SK-N-SH treated with all-trans-retinoic acid at 6 μM for 48 hours (cell line): ENCODE data around the gene STUM.
"Not testable (repeated sequence)": the region's sequence is repeated elsewhere in the genome, so short reads cannot be mapped to it uniquely, and the experiment has no call there.

Source experiments
- ATAC-seq: fragments of 200-7000 bp; cut with Tn5 transposase; 3 replicates; pipeline ENCODE4 v1.9.1; 2020; ENCODE audit warnings: mild to moderate bottlenecking, moderate library complexity
- ARNTL ChIP-seq: fragments of 450-650 bp; formaldehyde crosslinking; IDR thresholded peaks from 2 replicates; pipeline ENCODE4 v1.5.0; 2020; ENCODE audit warnings: low read depth, mild to moderate bottlenecking, moderate library complexity, borderline replicate concordance
- BACH2 ChIP-seq: fragments of 250-450 bp; sonication (Bioruptor Pico); IDR thresholded peaks from 2 replicates; pipeline ENCODE4 v1.9.0; 2021; ENCODE audit warnings: mild to moderate bottlenecking, borderline replicate concordance
- CSDC2 ChIP-seq: fragments of 250-450 bp; sonication (Bioruptor Pico); IDR thresholded peaks from 2 replicates; pipeline ENCODE4 v1.5.0; 2020; ENCODE audit warnings: mild to moderate bottlenecking, moderate library complexity
- ESRRG ChIP-seq: fragments of 250-450 bp; sonication (Bioruptor Pico); IDR thresholded peaks from 2 replicates; pipeline ENCODE4 v1.6.1; 2021; ENCODE audit warnings: mild to moderate bottlenecking
- GLIS3 ChIP-seq: fragments of 250-450 bp; sonication (Bioruptor Pico); IDR thresholded peaks from 2 replicates; pipeline ENCODE4 v1.5.0; 2020; ENCODE audit warnings: mild to moderate bottlenecking, moderate library complexity
- ISL1 ChIP-seq: fragments of 250-450 bp; sonication (Bioruptor Pico); IDR thresholded peaks from 2 replicates; pipeline ENCODE4 v2.1.2; 2022; ENCODE audit warnings: mild to moderate bottlenecking, moderate library complexity
- OSR1 ChIP-seq: fragments of 250-450 bp; sonication (Bioruptor Pico); IDR thresholded peaks from 2 replicates; pipeline ENCODE4 v1.8.0; 2022; ENCODE audit warnings: moderate library complexity, mild to moderate bottlenecking, inconsistent platforms
- PPARA ChIP-seq: fragments of 250-450 bp; sonication (Bioruptor Pico); IDR thresholded peaks from 2 replicates; pipeline ENCODE4 v1.5.0; 2020; ENCODE audit warnings: mild to moderate bottlenecking, borderline replicate concordance
- RARB ChIP-seq: fragments of 250-450 bp; sonication (Bioruptor Pico); IDR thresholded peaks from 2 replicates; pipeline ENCODE4 v1.8.0; 2021; ENCODE audit warnings: mild to moderate bottlenecking, moderate library complexity
- SNAI2 ChIP-seq: fragments of 250-450 bp; sonication (Bioruptor Pico); IDR thresholded peaks from 2 replicates; pipeline ENCODE4 v1.5.0; 2020; ENCODE audit warnings: mild to moderate bottlenecking, moderate library complexity
- TCF4 ChIP-seq: fragments of 250-450 bp; sonication (Bioruptor Pico); IDR thresholded peaks from 2 replicates; pipeline ENCODE4 v1.8.0; 2021; ENCODE audit warnings: mild to moderate bottlenecking, moderate library complexity, borderline replicate concordance
- TOX ChIP-seq: fragments of 250-450 bp; sonication (Bioruptor Pico); IDR thresholded peaks from 2 replicates; pipeline ENCODE4 v1.8.0; 2021; ENCODE audit warnings: mild to moderate bottlenecking, moderate library complexity, borderline replicate concordance
- ZC3H10 ChIP-seq: fragments of 250-450 bp; sonication (Bioruptor Pico); IDR thresholded peaks from 2 replicates; pipeline ENCODE4 v1.5.1; 2021; ENCODE audit warnings: mild to moderate bottlenecking, moderate library complexity
- ZFP3 ChIP-seq: fragments of 250-450 bp; sonication (Bioruptor Pico); IDR thresholded peaks from 2 replicates; pipeline ENCODE4 v1.5.0; 2020; ENCODE audit warnings: mild to moderate bottlenecking, moderate library complexity
- ZFP30 ChIP-seq: fragments of 450-650 bp; formaldehyde crosslinking; IDR thresholded peaks from 2 replicates; pipeline ENCODE4 v1.5.0; 2022; ENCODE audit warnings: mild to moderate bottlenecking, moderate library complexity
- ZNF565 ChIP-seq: fragments of 450-650 bp; formaldehyde crosslinking; conservative IDR thresholded peaks from 2 replicates; pipeline ENCODE4 v1.5.0; 2020; ENCODE audit warnings: low read depth, mild to moderate bottlenecking, moderate library complexity
- ZNF70 ChIP-seq: fragments of 450-650 bp; formaldehyde crosslinking; IDR thresholded peaks from 2 replicates; pipeline ENCODE4 v1.5.0; 2020; ENCODE audit warnings: mild to moderate bottlenecking, moderate library complexity
- ZNF8 ChIP-seq: fragments of 450-650 bp; formaldehyde crosslinking; IDR thresholded peaks from 2 replicates; pipeline ENCODE4 v1.5.0; 2020; ENCODE audit warnings: mild to moderate bottlenecking, moderate library complexity
- TF ChIP-seq, protein P1 (sequence below): fragments of 250-450 bp; sonication (Bioruptor Pico); IDR thresholded peaks from 2 replicates; pipeline ENCODE4 v1.8.0; 2021; ENCODE audit warnings: low read depth, mild to moderate bottlenecking, moderate library complexity, borderline replicate concordance
- TF ChIP-seq, protein P2 (sequence below): fragments of 250-450 bp; sonication (Bioruptor Pico); IDR thresholded peaks from 2 replicates; pipeline ENCODE4 v1.8.0; 2020; ENCODE audit warnings: mild to moderate bottlenecking, moderate library complexity, borderline replicate concordance
- TF ChIP-seq, protein P3 (sequence below): fragments of 250-450 bp; sonication (Bioruptor Pico); IDR thresholded peaks from 2 replicates; pipeline ENCODE4 v1.5.0; 2020; ENCODE audit warnings: mild to moderate bottlenecking, moderate library complexity
- TF ChIP-seq, protein P4 (sequence below): fragments of 250-450 bp; sonication (Bioruptor Pico); IDR thresholded peaks from 2 replicates; pipeline ENCODE4 v1.5.1; 2020; ENCODE audit warnings: low read depth, mild to moderate bottlenecking, moderate library complexity

The STUM gene

DNA sequence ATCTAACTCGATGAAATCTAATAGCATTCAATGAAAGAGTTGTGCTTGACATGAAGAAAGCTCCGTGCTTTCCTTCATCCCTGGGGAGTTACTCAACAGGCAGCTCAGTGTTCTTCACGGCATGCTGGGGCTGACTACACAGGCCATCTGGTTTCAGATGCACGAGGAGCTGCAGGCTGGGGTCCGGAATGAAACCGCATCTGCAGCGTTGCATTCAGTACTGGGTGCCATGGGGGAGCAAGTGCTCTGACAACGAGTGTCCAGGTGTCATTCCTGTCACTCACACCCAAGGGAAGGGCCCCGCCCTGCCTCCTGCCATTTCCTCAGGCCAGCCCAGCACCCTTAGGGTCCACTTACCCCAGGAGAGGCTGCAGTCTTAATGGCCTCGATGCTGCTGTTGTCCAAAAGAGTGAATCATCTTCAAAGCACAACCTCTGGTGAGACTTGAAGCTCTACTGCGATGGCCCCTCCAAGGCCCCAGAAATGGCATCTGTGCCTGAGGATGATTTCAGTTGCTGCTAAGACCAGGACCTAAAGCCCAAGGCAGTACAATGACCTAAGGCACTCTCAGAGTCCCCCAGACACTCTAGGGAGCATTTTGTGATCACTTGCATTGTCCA, 61.4 kb downstream of the STUM start:
- ATAC-seq, result no peak
- TF ChIP-seq, protein P1, sequence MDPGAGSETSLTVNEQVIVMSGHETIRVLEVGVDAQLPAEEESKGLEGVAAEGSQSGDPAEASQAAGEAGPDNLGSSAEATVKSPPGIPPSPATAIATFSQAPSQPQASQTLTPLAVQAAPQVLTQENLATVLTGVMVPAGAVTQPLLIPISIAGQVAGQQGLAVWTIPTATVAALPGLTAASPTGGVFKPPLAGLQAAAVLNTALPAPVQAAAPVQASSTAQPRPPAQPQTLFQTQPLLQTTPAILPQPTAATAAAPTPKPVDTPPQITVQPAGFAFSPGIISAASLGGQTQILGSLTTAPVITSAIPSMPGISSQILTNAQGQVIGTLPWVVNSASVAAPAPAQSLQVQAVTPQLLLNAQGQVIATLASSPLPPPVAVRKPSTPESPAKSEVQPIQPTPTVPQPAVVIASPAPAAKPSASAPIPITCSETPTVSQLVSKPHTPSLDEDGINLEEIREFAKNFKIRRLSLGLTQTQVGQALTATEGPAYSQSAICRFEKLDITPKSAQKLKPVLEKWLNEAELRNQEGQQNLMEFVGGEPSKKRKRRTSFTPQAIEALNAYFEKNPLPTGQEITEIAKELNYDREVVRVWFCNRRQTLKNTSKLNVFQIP, result no peak
- TF ChIP-seq TOX (CRISPR knock-in tag), result no peak
- TF ChIP-seq OSR1 (CRISPR knock-in tag), result no peak
- no peak for TF ChIP-seq ZNF565
- TF ChIP-seq, protein P2, sequence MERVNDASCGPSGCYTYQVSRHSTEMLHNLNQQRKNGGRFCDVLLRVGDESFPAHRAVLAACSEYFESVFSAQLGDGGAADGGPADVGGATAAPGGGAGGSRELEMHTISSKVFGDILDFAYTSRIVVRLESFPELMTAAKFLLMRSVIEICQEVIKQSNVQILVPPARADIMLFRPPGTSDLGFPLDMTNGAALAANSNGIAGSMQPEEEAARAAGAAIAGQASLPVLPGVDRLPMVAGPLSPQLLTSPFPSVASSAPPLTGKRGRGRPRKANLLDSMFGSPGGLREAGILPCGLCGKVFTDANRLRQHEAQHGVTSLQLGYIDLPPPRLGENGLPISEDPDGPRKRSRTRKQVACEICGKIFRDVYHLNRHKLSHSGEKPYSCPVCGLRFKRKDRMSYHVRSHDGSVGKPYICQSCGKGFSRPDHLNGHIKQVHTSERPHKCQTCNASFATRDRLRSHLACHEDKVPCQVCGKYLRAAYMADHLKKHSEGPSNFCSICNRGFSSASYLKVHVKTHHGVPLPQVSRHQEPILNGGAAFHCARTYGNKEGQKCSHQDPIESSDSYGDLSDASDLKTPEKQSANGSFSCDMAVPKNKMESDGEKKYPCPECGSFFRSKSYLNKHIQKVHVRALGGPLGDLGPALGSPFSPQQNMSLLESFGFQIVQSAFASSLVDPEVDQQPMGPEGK (CRISPR knock-in tag), result no peak
- no peak for TF ChIP-seq ZFP3 (CRISPR knock-in tag)

DNA sequence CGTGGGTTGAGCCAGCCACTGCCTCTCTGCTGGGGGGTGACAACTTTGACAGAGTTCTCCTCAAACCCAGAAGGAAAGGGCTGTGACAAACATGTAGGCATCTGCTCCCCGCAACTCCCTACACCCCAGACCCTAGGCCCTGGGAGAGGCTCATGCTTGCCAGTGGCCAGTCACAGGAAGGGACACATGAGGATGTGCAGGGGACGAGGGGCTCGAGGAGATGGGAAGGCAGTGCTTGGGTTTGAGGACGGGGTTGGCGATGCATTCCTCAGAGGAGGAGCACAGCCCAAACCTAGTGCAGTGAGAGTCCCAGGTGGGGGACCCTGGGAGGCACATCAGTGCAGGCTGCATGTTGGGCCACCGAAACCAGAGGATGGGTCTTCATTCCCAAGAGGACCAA, 62.1 kb downstream of the STUM start:
- no peak for ATAC-seq
- no peak for TF ChIP-seq RARB (CRISPR knock-in tag)
- no peak for TF ChIP-seq ZFP30 (CRISPR knock-in tag)
- TF ChIP-seq TCF4 (CRISPR knock-in tag), result no peak
- TF ChIP-seq ZNF70 (CRISPR knock-in tag), result no peak
- TF ChIP-seq, protein P3, sequence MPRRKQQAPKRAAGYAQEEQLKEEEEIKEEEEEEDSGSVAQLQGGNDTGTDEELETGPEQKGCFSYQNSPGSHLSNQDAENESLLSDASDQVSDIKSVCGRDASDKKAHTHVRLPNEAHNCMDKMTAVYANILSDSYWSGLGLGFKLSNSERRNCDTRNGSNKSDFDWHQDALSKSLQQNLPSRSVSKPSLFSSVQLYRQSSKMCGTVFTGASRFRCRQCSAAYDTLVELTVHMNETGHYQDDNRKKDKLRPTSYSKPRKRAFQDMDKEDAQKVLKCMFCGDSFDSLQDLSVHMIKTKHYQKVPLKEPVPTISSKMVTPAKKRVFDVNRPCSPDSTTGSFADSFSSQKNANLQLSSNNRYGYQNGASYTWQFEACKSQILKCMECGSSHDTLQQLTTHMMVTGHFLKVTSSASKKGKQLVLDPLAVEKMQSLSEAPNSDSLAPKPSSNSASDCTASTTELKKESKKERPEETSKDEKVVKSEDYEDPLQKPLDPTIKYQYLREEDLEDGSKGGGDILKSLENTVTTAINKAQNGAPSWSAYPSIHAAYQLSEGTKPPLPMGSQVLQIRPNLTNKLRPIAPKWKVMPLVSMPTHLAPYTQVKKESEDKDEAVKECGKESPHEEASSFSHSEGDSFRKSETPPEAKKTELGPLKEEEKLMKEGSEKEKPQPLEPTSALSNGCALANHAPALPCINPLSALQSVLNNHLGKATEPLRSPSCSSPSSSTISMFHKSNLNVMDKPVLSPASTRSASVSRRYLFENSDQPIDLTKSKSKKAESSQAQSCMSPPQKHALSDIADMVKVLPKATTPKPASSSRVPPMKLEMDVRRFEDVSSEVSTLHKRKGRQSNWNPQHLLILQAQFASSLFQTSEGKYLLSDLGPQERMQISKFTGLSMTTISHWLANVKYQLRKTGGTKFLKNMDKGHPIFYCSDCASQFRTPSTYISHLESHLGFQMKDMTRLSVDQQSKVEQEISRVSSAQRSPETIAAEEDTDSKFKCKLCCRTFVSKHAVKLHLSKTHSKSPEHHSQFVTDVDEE (CRISPR knock-in tag), result no peak

DNA sequence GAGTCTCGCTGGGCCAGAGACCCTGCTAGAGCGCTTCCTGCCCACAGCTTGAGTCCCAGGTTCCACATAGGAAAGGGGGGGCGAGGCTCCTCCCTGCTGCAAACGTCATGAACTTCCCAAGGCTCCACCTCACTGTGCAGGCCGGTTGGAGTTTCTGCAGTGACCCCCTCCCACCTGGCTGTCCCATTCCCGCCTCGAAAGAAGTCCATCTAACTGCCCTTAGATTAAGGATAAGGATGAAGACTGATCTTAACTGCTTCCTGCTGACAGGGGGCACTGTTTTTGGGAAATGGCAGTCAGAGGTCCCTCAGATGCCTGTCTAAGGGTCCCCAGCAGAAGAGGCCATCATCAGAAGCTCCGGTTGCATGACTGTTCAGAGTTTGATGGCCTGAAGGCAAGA, 62.7 kb downstream of the STUM start:
- no peak for TF ChIP-seq GLIS3 (CRISPR knock-in tag)
- TF ChIP-seq TOX (CRISPR knock-in tag), result no peak
- no peak for TF ChIP-seq ISL1 (CRISPR knock-in tag)
- TF ChIP-seq TCF4 (CRISPR knock-in tag), result no peak
- TF ChIP-seq BACH2 (CRISPR knock-in tag), result no peak
- TF ChIP-seq SNAI2 (CRISPR knock-in tag), result no peak
- TF ChIP-seq OSR1 (CRISPR knock-in tag), result no peak
- no peak for TF ChIP-seq ZNF8 (CRISPR knock-in tag)
- no peak for TF ChIP-seq ZFP3 (CRISPR knock-in tag)
- no peak for TF ChIP-seq CSDC2
- no peak for TF ChIP-seq PPARA (CRISPR knock-in tag)
- no peak for TF ChIP-seq ESRRG (CRISPR knock-in tag)
- no peak for TF ChIP-seq ARNTL (CRISPR knock-in tag)
- TF ChIP-seq, protein P4, sequence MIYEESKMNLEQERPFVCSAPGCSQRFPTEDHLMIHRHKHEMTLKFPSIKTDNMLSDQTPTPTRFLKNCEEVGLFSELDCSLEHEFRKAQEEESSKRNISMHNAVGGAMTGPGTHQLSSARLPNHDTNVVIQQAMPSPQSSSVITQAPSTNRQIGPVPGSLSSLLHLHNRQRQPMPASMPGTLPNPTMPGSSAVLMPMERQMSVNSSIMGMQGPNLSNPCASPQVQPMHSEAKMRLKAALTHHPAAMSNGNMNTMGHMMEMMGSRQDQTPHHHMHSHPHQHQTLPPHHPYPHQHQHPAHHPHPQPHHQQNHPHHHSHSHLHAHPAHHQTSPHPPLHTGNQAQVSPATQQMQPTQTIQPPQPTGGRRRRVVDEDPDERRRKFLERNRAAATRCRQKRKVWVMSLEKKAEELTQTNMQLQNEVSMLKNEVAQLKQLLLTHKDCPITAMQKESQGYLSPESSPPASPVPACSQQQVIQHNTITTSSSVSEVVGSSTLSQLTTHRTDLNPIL (CRISPR knock-in tag), result no peak
- TF ChIP-seq, protein P2 (CRISPR knock-in tag), result no peak
- no peak for TF ChIP-seq ZNF70 (CRISPR knock-in tag)
- no peak for TF ChIP-seq ZNF565
- TF ChIP-seq ZC3H10 (CRISPR knock-in tag), result no peak
- TF ChIP-seq, protein P3 (CRISPR knock-in tag), result no peak
- TF ChIP-seq RARB (CRISPR knock-in tag), result no peak

DNA sequence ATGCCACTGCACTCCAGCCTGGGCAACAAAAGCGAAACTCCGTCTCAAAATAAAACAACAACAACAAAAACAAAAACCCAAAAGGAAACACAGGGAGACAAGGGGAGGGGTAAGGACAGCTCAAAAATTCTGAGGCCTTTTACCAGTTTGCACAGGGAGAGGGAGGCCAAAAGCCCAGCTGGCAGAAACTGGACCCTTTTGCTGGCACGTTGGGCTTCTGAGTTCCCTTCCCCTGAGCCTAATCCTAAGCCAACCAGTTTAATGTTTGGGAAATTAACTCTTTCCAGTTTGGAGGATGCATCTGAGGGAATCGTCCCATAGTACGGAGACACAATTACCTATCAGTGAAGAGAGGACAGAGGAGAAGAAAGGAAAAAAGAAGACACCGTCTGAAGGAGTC, 63.4 kb downstream of the STUM start:
- not testable (repeated sequence) for ATAC-seq

More for the DNA sequence above, 62.7 kb downstream of the STUM start:
- ATAC-seq, result no peak
